Stimulated activated naive CD8-positive, alpha-beta T cell treated with anti-CD3 and anti-CD28 coated beads, Interleukin-15, Interleukin-2, amounts not matched to agents 100 U/mL and 50 U/mL, for 24 hours (primary cell): ENCODE measurements around the gene ACACB.
"Not testable (repeated sequence)": the region's sequence is repeated elsewhere in the genome, so short reads cannot be mapped to it uniquely, and the experiment has no call there.

Experiments
- ATAC-seq: fragments of 150-1000 bp; cut with Tn5 transposase; one replicate; pipeline ENCODE4 v1.10.0; 2021
- DNase-seq: peaks from one replicate; pipeline ENCODE4 v3.0.0; 2021

ACACB gene

DNA sequence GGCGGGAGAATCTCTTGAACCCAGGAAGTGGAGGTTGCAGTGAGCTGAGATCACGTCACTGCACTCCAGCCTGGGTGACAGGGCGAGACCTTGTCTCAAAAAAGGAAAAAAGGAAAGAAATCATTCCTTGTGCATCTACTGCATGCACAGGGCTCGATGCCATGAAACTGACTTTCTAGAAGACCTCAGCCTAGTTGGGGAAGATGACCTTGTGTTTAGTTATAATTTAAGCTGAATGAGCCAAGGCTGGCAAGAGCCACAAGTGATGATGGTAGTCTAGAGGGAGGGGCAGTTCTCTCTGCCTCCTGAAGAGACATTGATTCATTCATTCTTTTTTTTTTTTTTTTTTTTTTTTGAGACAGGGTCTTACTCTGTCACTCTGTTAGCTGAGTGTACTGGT, 24.2 kb downstream of the ACACB start:
- no peak for ATAC-seq
- no peak for DNase-seq

DNA sequence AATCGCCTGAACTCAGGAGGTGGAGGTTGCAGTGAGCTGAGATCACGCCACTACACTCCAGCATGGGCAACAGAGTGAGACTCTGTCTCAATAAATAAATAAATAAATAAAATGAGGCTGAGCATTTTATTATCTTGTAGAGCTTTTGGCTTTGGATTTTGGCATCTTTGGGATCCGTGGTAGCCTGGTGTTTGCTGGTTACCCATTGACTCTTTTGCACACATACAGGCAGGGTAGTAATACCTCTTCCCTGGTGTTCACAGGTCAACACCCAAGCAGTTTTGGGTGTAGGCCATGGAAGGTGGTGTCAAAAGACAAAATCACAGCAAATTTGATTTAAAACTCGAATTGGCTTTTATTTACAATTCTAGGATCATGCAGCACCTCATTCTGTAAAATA, 27.8 kb downstream of the ACACB start:
- ATAC-seq (no peak), DNase-seq (no peak)

- not testable (repeated sequence) for DNase-seq, ATAC-seq
Observed at GRCh38 chr12:109147126-109147525, 30.7 kb downstream of the ACACB start.

GRCh38 chr12:109147954-109148353, 31.6 kb downstream of the ACACB start:
- ATAC-seq = no peak
- DNase-seq = no peak

DNA sequence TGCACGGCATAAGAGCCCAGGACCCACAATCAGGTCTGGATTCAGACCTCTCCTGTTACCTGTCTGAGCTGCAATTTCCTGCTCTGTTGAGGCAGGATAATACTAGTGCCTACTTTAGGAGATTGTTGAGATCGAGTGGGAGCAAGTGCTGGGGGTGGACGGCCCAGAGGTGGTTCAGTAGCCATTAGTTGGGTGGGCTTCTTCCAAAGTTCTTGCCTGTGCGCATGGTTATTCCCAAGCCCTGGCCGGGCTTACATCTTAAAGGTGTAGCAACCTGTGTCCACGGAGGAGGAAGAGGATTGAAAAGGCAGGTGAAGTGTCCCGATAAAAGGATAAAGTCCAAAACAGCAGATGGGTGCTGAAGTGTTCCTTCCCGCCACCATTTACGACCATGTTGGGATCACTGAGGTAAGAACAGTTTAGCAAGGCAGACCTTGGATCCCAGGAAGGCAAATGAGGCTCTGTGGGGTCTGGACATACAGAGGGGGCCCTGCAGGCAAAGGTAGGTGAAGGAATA, 33.8 kb downstream of the ACACB start:
- no peak for DNase-seq
- no peak for ATAC-seq

GRCh38 chr12:109151457-109151856, 35.1 kb downstream of the ACACB start:
- ATAC-seq (no peak), DNase-seq (no peak)

- ATAC-seq = no peak
- DNase-seq = no peak
Observed at GRCh38 chr12:109153821-109154441, 37.5 kb downstream of the ACACB start.

- DNase-seq = peak; percentile 82
- ATAC-seq = peak; percentile 96
Observed at GRCh38 chr12:109154451-109155438, 38.4 kb downstream of the ACACB start.

DNA sequence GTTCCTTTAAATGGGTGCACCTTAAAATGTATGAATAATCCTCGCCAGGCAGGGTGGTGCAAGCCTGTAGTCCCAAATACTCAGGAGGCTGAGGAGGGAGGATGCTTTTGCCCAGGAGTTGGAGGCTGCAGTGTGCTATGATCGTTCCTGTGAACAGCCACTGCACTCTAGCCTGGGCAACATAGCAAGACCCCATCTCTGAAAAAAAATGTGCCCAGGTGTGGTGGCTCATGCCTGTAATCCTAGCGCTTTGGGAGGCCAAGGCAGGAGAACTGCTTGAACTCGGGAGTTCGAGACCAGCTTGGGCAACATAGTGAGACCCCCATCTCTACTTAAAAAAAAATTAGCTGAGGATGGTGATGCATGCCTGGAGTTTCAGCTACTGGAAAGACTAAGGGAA, 39.6 kb downstream of the ACACB start:
- ATAC-seq = no peak
- DNase-seq = no peak

DNA sequence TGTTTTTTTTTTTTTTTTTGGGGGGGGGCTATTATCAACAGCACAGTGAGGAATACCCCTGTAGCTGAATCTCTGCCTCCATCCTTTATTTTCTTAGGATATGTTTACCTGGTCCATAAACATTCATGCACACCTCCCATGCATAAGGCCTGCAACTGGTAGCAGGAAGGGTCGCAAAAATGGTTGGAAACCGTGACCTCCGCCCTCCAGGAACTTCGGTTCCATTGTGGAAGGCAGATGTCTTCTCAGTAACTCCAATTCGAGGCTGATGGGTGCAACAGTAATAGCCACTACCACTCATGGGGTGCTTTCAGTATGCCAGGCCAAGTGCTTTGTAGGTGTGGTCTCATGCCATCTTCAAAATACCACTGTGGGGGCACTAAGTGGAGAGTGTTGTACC, 40.2 kb downstream of the ACACB start:
- ATAC-seq (no peak), DNase-seq (no peak)

GRCh38 chr12:109157986-109158385, 41.6 kb downstream of the ACACB start:
- no peak for DNase-seq
- no peak for ATAC-seq

- no peak for ATAC-seq
- no peak for DNase-seq
Observed at GRCh38 chr12:109160433-109160832, 44.0 kb downstream of the ACACB start.

GRCh38 chr12:109160873-109161272, 44.5 kb downstream of the ACACB start:
- ATAC-seq (no peak), DNase-seq (no peak)

GRCh38 chr12:109162551-109162950, 46.2 kb downstream of the ACACB start:
- DNase-seq (no peak), ATAC-seq (no peak)

DNA sequence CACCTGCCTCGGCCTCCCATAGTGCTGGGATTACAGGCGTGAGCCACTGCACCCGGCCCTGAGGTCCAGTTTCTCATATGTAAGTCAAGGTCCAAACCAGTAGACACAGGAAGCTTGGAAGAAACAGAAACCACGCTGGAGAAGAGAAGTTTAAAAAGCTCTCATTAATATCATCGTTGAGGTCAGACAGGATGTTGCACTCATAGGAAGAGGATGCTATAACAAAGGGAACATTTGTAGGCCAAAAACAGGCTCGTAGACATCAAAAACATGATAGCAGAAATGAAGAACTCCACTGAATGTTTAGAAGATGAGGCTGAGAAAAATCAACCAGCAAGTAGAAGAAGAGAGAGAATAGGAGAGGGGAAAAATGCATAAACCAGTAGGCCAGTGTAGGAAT, 46.8 kb downstream of the ACACB start:
- ATAC-seq = no peak
- no peak for DNase-seq

DNA sequence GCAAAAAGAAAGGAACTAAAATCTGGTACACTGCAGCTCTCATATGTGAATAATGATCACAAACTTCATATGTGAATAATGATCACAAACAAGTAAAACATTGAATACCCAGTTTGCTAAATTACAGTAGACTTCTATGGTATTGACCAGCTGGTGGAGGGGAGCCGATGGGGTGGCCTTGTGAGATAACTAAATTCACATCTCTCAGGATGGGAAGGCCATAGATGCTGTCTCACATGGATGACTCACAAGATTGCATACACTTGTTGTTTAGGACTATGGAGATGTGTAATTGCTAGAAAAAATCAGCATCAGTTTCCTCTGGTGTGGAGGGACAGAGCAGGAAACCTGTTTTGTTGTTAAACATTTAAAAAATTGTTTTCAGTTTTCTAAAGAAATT, 49.2 kb downstream of the ACACB start:
- DNase-seq (no peak), ATAC-seq (no peak)

DNA sequence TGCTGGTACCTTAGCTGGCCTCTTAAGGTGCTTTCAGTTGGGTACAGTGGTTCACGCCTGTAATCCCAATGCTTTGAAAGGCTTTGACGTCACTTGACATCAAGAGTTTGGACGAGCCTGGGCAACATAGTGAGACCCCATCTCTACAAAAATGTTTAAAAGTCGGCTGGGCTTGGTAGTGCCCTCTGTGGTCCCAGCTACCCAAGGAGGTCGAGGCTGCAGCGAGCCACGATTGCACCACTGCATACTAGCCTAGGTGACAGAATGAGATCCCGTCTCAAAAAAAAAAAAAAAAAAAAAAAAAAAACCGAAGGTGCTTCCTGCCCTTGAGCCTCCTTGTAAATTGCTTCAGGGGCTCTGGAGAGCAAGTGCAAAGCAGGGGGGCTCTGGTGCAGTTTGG, 50.0 kb downstream of the ACACB start:
- no peak for DNase-seq
- no peak for ATAC-seq

- no peak for DNase-seq
- no peak for ATAC-seq
Observed at GRCh38 chr12:109167781-109168180, 51.4 kb downstream of the ACACB start.

GRCh38 chr12:109169262-109169661, 52.9 kb downstream of the ACACB start:
- DNase-seq = no peak
- no peak for ATAC-seq

DNA sequence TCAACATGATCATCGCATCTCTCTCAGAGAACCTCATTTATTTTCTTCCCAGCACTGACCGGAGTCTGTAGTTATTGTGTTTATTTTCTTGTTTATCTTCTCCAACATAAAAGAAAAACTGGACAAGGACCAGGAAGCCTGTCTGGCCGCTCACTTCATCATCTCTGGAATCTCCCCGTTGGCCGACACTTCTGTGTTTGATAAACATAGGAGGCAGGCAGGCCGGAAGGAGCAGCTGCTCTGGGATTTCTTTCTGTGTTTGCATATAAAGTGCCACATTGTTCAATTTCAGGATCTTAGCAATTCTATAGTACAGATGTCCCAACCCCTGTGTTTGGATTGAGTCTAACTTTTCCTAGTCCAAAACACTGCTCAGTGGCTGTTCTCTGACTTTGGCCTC, 53.3 kb downstream of the ACACB start:
- DNase-seq = no peak
- ATAC-seq = no peak

- ATAC-seq = no peak
Observed at GRCh38 chr12:109170324-109170723, 53.9 kb downstream of the ACACB start.

GRCh38 chr12:109172787-109173186, 56.4 kb downstream of the ACACB start:
- not testable (repeated sequence) for ATAC-seq, DNase-seq

More at GRCh38 chr12:109170324-109170723, 53.9 kb downstream of the ACACB start:
- DNase-seq = no peak
